SK-N-SH treated with all-trans-retinoic acid at 6 μM for 48 hours (cell line): Measurements from ENCODE around the gene DLG1.

Source experiments
- ARNTL ChIP-seq: fragments of 450-650 bp; formaldehyde crosslinking; IDR thresholded peaks from 2 replicates; pipeline ENCODE4 v1.5.0; 2020; ENCODE audit warnings: low read depth, mild to moderate bottlenecking, moderate library complexity, borderline replicate concordance
- BACH2 ChIP-seq: fragments of 250-450 bp; sonication (Bioruptor Pico); IDR thresholded peaks from 2 replicates; pipeline ENCODE4 v1.9.0; 2021; ENCODE audit warnings: mild to moderate bottlenecking, borderline replicate concordance
- ESRRG ChIP-seq: fragments of 250-450 bp; sonication (Bioruptor Pico); IDR thresholded peaks from 2 replicates; pipeline ENCODE4 v1.6.1; 2021; ENCODE audit warnings: mild to moderate bottlenecking
- OSR1 ChIP-seq: fragments of 250-450 bp; sonication (Bioruptor Pico); IDR thresholded peaks from 2 replicates; pipeline ENCODE4 v1.8.0; 2022; ENCODE audit warnings: moderate library complexity, mild to moderate bottlenecking, inconsistent platforms
- RARB ChIP-seq: fragments of 250-450 bp; sonication (Bioruptor Pico); IDR thresholded peaks from 2 replicates; pipeline ENCODE4 v1.8.0; 2021; ENCODE audit warnings: mild to moderate bottlenecking, moderate library complexity
- SNAI2 ChIP-seq: fragments of 250-450 bp; sonication (Bioruptor Pico); IDR thresholded peaks from 2 replicates; pipeline ENCODE4 v1.5.0; 2020; ENCODE audit warnings: mild to moderate bottlenecking, moderate library complexity
- ZFP3 ChIP-seq: fragments of 250-450 bp; sonication (Bioruptor Pico); IDR thresholded peaks from 2 replicates; pipeline ENCODE4 v1.5.0; 2020; ENCODE audit warnings: mild to moderate bottlenecking, moderate library complexity
- ZFP30 ChIP-seq: fragments of 450-650 bp; formaldehyde crosslinking; IDR thresholded peaks from 2 replicates; pipeline ENCODE4 v1.5.0; 2022; ENCODE audit warnings: mild to moderate bottlenecking, moderate library complexity
- ZNF8 ChIP-seq: fragments of 450-650 bp; formaldehyde crosslinking; IDR thresholded peaks from 2 replicates; pipeline ENCODE4 v1.5.0; 2020; ENCODE audit warnings: mild to moderate bottlenecking, moderate library complexity
- TF ChIP-seq, protein P1 (sequence below): fragments of 250-450 bp; sonication (Bioruptor Pico); IDR thresholded peaks from 2 replicates; pipeline ENCODE4 v1.8.0; 2021; ENCODE audit warnings: low read depth, mild to moderate bottlenecking, moderate library complexity, borderline replicate concordance
- TF ChIP-seq, protein P2 (sequence below): fragments of 250-450 bp; sonication (Bioruptor Pico); IDR thresholded peaks from 2 replicates; pipeline ENCODE4 v1.8.0; 2020; ENCODE audit warnings: mild to moderate bottlenecking, moderate library complexity, borderline replicate concordance
- TF ChIP-seq, protein P3 (sequence below): fragments of 250-450 bp; sonication (Bioruptor Pico); IDR thresholded peaks from 2 replicates; pipeline ENCODE4 v1.5.0; 2020; ENCODE audit warnings: mild to moderate bottlenecking, moderate library complexity
- TF ChIP-seq, protein P4 (sequence below): fragments of 250-450 bp; sonication (Bioruptor Pico); IDR thresholded peaks from 2 replicates; pipeline ENCODE4 v1.5.1; 2021; ENCODE audit warnings: mild to moderate bottlenecking, moderate library complexity
- TF ChIP-seq, protein P5 (sequence below): fragments of 250-450 bp; sonication (Bioruptor Pico); IDR thresholded peaks from 2 replicates; pipeline ENCODE4 v1.5.1; 2020; ENCODE audit warnings: low read depth, mild to moderate bottlenecking, moderate library complexity

DNA sequence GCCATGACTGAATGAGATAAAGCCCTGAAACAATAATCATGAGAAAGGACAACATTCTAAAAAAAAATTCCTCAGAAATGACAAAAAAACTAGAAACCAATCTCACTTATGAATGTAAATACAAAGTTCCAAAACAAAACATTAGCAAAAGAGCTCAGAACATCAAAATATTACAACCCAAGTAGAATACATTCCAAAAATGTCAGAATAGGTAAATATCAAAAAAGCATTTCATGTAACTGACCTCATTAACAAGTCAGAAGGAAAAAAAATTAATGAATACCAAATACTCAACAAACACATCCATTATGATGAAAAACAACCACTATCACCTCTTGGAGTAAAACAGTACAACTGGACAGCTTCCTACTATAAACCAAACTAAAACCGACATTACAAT lies 93.1 kb downstream of the DLG1 start:
- no peak for TF ChIP-seq BACH2
- no peak for TF ChIP-seq ZNF8 (CRISPR knock-in tag)
- no peak for TF ChIP-seq ESRRG (CRISPR knock-in tag)
- no peak for TF ChIP-seq SNAI2 (CRISPR knock-in tag)
- TF ChIP-seq, protein P1, sequence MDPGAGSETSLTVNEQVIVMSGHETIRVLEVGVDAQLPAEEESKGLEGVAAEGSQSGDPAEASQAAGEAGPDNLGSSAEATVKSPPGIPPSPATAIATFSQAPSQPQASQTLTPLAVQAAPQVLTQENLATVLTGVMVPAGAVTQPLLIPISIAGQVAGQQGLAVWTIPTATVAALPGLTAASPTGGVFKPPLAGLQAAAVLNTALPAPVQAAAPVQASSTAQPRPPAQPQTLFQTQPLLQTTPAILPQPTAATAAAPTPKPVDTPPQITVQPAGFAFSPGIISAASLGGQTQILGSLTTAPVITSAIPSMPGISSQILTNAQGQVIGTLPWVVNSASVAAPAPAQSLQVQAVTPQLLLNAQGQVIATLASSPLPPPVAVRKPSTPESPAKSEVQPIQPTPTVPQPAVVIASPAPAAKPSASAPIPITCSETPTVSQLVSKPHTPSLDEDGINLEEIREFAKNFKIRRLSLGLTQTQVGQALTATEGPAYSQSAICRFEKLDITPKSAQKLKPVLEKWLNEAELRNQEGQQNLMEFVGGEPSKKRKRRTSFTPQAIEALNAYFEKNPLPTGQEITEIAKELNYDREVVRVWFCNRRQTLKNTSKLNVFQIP (CRISPR knock-in tag), result no peak
- TF ChIP-seq, protein P2, sequence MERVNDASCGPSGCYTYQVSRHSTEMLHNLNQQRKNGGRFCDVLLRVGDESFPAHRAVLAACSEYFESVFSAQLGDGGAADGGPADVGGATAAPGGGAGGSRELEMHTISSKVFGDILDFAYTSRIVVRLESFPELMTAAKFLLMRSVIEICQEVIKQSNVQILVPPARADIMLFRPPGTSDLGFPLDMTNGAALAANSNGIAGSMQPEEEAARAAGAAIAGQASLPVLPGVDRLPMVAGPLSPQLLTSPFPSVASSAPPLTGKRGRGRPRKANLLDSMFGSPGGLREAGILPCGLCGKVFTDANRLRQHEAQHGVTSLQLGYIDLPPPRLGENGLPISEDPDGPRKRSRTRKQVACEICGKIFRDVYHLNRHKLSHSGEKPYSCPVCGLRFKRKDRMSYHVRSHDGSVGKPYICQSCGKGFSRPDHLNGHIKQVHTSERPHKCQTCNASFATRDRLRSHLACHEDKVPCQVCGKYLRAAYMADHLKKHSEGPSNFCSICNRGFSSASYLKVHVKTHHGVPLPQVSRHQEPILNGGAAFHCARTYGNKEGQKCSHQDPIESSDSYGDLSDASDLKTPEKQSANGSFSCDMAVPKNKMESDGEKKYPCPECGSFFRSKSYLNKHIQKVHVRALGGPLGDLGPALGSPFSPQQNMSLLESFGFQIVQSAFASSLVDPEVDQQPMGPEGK (CRISPR knock-in tag), result no peak
- TF ChIP-seq RARB (CRISPR knock-in tag), result no peak
- TF ChIP-seq ZFP30, result no peak
- TF ChIP-seq OSR1 (CRISPR knock-in tag), result no peak
- no peak for TF ChIP-seq ZFP3 (CRISPR knock-in tag)
- TF ChIP-seq, protein P3, sequence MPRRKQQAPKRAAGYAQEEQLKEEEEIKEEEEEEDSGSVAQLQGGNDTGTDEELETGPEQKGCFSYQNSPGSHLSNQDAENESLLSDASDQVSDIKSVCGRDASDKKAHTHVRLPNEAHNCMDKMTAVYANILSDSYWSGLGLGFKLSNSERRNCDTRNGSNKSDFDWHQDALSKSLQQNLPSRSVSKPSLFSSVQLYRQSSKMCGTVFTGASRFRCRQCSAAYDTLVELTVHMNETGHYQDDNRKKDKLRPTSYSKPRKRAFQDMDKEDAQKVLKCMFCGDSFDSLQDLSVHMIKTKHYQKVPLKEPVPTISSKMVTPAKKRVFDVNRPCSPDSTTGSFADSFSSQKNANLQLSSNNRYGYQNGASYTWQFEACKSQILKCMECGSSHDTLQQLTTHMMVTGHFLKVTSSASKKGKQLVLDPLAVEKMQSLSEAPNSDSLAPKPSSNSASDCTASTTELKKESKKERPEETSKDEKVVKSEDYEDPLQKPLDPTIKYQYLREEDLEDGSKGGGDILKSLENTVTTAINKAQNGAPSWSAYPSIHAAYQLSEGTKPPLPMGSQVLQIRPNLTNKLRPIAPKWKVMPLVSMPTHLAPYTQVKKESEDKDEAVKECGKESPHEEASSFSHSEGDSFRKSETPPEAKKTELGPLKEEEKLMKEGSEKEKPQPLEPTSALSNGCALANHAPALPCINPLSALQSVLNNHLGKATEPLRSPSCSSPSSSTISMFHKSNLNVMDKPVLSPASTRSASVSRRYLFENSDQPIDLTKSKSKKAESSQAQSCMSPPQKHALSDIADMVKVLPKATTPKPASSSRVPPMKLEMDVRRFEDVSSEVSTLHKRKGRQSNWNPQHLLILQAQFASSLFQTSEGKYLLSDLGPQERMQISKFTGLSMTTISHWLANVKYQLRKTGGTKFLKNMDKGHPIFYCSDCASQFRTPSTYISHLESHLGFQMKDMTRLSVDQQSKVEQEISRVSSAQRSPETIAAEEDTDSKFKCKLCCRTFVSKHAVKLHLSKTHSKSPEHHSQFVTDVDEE (CRISPR knock-in tag), result no peak
- TF ChIP-seq, protein P4, sequence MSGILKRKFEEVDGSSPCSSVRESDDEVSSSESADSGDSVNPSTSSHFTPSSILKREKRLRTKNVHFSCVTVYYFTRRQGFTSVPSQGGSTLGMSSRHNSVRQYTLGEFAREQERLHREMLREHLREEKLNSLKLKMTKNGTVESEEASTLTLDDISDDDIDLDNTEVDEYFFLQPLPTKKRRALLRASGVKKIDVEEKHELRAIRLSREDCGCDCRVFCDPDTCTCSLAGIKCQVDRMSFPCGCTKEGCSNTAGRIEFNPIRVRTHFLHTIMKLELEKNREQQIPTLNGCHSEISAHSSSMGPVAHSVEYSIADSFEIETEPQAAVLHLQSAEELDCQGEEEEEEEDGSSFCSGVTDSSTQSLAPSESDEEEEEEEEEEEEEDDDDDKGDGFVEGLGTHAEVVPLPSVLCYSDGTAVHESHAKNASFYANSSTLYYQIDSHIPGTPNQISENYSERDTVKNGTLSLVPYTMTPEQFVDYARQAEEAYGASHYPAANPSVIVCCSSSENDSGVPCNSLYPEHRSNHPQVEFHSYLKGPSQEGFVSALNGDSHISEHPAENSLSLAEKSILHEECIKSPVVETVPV (CRISPR knock-in tag), result no peak
- no peak for TF ChIP-seq ARNTL
- TF ChIP-seq, protein P5, sequence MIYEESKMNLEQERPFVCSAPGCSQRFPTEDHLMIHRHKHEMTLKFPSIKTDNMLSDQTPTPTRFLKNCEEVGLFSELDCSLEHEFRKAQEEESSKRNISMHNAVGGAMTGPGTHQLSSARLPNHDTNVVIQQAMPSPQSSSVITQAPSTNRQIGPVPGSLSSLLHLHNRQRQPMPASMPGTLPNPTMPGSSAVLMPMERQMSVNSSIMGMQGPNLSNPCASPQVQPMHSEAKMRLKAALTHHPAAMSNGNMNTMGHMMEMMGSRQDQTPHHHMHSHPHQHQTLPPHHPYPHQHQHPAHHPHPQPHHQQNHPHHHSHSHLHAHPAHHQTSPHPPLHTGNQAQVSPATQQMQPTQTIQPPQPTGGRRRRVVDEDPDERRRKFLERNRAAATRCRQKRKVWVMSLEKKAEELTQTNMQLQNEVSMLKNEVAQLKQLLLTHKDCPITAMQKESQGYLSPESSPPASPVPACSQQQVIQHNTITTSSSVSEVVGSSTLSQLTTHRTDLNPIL (CRISPR knock-in tag), result no peak
